Nephron (organoid): ENCODE measurements around the gene DDX17.

Experiments
- H3K27ac Mint-ChIP-seq, 3 experiments: 2 replicates each; pipeline ENCODE4 v1.8.0; 2020; ENCODE audit warnings: mixed read lengths in 3 of 3, mild to moderate bottlenecking in 2 of 3, moderate library complexity in 1 of 3
- H3K27me3 Mint-ChIP-seq: 2 replicates; pipeline ENCODE4 v1.8.0; 2021; ENCODE audit warnings: low read depth, mild to moderate bottlenecking, moderate library complexity, mixed read lengths
- H3K36me3 Mint-ChIP-seq: 2 replicates; pipeline ENCODE4 v1.8.0; 2020; ENCODE audit warnings: low read depth, mixed read lengths
- H3K4me1 Mint-ChIP-seq: 2 replicates; pipeline ENCODE4 v1.8.0; 2020; ENCODE audit warnings: mixed read lengths
- H3K4me3 Mint-ChIP-seq, 3 experiments: 2 replicates each; pipeline ENCODE4 v1.8.0; 2020; ENCODE audit warnings: mild to moderate bottlenecking in 3 of 3, mixed read lengths in 3 of 3, moderate library complexity in 2 of 3
- H3K9me3 Mint-ChIP-seq: 2 replicates; pipeline ENCODE4 v1.8.0; 2020; ENCODE audit warnings: mixed read lengths
- CTCF ChIP-seq, 3 experiments: fragments of 200-600 bp; sonication (generic); IDR thresholded peaks; one replicate each; pipeline ENCODE4 v1.5.0; 2021; ENCODE audit warnings: antibody characterized with exemption in 3 of 3; ENCODE audit not compliant: unreplicated experiment in 3 of 3

Gene DDX17

GRCh38 chr22:38456272-38456835 is 49.8 kb downstream of the DDX17 start:
- Mint-ChIP-seq H3K4me3 (peak overlapping the region; percentile 77 to 82 (median 78)), H3K9me3 (no peaks in the 10 kb centered on the region), H3K27ac (peak overlapping the region in 1 of 3 experiments; percentile 67), H3K4me1 (peaks cover 31% of the 10 kb centered on the region), H3K27me3 (peaks cover 74% of the 10 kb centered on the region), H3K36me3 (no peaks in the 10 kb centered on the region)
- no peak for TF ChIP-seq CTCF (IDR thresholded peaks at IDR 0.05; ENCODE audit: unreplicated experiment in 3 of 3)

- Mint-ChIP-seq H3K27ac (no peak overlapping the region), H3K4me3 (peak overlapping the region; percentile 77 to 82 (median 78)), H3K4me1 (peaks cover 31% of the 10 kb centered on the region), H3K27me3 (peaks cover 74% of the 10 kb centered on the region), H3K9me3 (no peaks in the 10 kb centered on the region), H3K36me3 (no peaks in the 10 kb centered on the region)
- no peak for TF ChIP-seq CTCF (IDR thresholded peaks at IDR 0.05; ENCODE audit: unreplicated experiment in 3 of 3)
These were observed 50.4 kb downstream of the DDX17 start for GRCh38 chr22:38455530-38456271.

DNA sequence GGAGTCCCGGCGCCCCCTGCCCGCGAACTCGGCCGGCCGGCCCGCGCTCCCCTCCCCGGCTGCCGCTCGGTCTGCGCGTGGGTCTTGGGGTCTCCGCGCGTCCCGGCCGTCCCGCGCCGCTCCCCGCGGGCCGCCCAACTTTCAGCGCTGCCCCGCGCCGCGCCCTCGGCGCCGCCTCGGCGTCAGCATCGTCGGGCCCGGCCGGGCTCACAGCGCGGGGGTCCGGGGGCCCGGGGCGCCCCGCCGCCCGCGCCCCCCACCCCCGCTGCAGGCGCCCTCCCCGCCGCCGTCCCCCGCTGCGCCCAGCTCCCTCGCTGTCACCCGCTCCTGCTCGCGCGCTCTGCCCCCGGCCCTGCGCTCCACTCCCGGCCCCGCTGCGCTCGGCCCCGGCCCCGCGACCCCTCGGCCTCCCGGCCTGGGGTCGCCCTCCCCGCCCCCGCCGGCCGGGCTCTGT is 51.0 kb downstream of the DDX17 start, which contains the start of gene KCNJ4:
TSS of gene KCNJ4 (minus strand) at position 124 of the 454 bp plus-strand sequence. CDS start 27,067 bp downstream, outside the sequence.
- Mint-ChIP-seq H3K36me3 (no peaks in the 10 kb centered on the region), H3K27ac (no peak within 1 kb of the TSS), H3K4me3 (peak within 1 kb of the TSS; percentile 77 to 83 (median 83)), H3K27me3 (peaks cover 75% of the 10 kb centered on the region), H3K9me3 (no peaks in the 10 kb centered on the region), H3K4me1 (peaks cover 26% of the 10 kb centered on the region)
- TF ChIP-seq CTCF (IDR thresholded peaks at IDR 0.05; ENCODE audit: unreplicated experiment in 3 of 3): no peak

GRCh38 chr22:38454353-38455075 is 51.6 kb downstream of the DDX17 start:
- Mint-ChIP-seq H3K27ac (no peak overlapping the region), H3K4me3 (peak overlapping the region; percentile 75 to 83 (median 83)), H3K27me3 (peaks cover 75% of the 10 kb centered on the region), H3K36me3 (no peaks in the 10 kb centered on the region), H3K4me1 (peaks cover 26% of the 10 kb centered on the region), H3K9me3 (no peaks in the 10 kb centered on the region)
- no peak for TF ChIP-seq CTCF (IDR thresholded peaks at IDR 0.05; ENCODE audit: unreplicated experiment in 3 of 3)

DNA sequence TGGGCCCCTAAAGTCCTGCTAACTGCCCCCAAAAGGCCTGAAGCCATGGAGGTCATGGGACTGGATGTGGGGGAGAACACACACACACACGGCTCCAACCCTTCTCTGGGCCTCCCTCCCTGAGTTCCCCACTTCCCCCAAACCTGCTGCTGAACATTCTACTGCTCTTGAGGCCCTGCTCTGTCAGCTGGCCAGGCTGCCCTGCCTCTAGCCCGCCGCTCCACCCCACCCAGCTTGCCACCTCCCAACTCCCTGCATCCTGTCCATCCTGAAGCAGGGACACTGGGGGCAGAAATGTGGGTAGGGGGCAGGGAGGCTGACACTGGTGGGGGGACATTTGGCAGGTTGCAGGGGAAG is 52.1 kb downstream of the DDX17 start:
- peak overlapping the region; percentile 75 to 83 (median 83) for H3K4me3 Mint-ChIP-seq
- H3K27ac Mint-ChIP-seq: no peak overlapping the region
- H3K4me1 Mint-ChIP-seq: peaks cover 22% of the 10 kb centered on the region
- H3K9me3 Mint-ChIP-seq: no peaks in the 10 kb centered on the region
- H3K27me3 Mint-ChIP-seq: peaks cover 72% of the 10 kb centered on the region
- no peaks in the 10 kb centered on the region for H3K36me3 Mint-ChIP-seq
- no peak for TF ChIP-seq CTCF (IDR thresholded peaks at IDR 0.05; ENCODE audit: unreplicated experiment in 3 of 3)
